Mammary epithelial cell (primary cell): Measurements from ENCODE around the gene KIF26B.

Experiments used
- EZH2 ChIP-seq: IDR thresholded peaks from 2 replicates; pipeline ENCODE4 v1.6.1; 2012; ENCODE audit warnings: low read length, inconsistent platforms, borderline replicate concordance
- TF ChIP-seq, protein P1 (sequence below), 2 donors: IDR thresholded peaks in 1 of 2; conservative IDR thresholded peaks in 1 of 2; 2 replicates each; pipeline ENCODE4 v1.5.1; 2011 to 2012; ENCODE audit warnings: inconsistent platforms in 2 of 2, low read length in 2 of 2, mild to moderate bottlenecking in 2 of 2, control low read depth in 1 of 2, low read depth in 1 of 2; ENCODE audit not compliant: insufficient read depth in 1 of 2; ENCODE audit errors: extremely low read depth in 1 of 2

DNA sequence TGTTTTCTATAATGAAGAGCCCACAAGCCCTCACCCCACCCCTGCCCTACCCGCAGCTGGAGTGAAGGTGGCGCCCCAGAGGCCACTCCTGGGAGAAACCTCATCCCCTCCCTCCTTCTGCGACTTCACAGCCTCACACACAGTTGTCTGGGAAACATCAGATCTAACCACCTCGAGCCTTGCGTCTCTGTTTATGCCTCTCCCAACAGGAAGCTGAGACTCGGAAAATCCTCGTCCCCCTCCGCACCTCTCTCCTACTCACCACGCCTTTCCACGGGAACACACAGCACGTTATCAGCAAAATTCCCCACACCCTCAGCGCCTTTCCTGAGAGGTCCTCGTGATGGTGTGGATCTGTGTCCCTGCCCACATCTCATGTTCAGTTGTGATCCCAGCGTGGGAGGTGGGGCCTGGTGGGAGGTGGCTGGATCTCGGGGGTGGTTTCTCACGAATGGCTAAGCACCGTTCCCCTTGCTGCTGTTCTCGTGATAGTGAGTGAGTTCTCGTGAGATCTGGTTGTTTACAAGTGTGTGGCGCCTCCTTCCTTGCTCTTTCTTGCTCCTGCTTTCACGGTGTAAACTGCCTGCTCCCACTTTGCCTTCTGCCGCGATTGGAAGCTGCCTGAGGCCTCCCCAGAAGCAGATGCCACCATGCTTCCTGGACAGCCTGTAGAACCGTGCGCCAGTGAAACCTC lies 190.6 kb downstream of the KIF26B start:
- TF ChIP-seq, protein P1, sequence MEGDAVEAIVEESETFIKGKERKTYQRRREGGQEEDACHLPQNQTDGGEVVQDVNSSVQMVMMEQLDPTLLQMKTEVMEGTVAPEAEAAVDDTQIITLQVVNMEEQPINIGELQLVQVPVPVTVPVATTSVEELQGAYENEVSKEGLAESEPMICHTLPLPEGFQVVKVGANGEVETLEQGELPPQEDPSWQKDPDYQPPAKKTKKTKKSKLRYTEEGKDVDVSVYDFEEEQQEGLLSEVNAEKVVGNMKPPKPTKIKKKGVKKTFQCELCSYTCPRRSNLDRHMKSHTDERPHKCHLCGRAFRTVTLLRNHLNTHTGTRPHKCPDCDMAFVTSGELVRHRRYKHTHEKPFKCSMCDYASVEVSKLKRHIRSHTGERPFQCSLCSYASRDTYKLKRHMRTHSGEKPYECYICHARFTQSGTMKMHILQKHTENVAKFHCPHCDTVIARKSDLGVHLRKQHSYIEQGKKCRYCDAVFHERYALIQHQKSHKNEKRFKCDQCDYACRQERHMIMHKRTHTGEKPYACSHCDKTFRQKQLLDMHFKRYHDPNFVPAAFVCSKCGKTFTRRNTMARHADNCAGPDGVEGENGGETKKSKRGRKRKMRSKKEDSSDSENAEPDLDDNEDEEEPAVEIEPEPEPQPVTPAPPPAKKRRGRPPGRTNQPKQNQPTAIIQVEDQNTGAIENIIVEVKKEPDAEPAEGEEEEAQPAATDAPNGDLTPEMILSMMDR (conservative IDR thresholded peaks at IDR 0.05 in 1 of 2, IDR thresholded peaks at IDR 0.05 in 1 of 2; ENCODE audit: extremely low read depth in 1 of 2, insufficient read depth in 1 of 2, low read depth in 1 of 2, low read length in 2 of 2) = no peak
- TF ChIP-seq EZH2 = no peak
